Cardiac muscle cell (in vitro differentiated cells and primary cell): ENCODE measurements around the gene CAMKMT. TPM values are rescaled to one million over a fixed set of nuclear protein-coding genes. Genes with fewer than 3 reads are reported as not detected.

Source experiments
- DNase-seq, 2 donors: peaks; one replicate each; pipeline versions ENCODE4 v3.0.0 to v3.0.0-alpha.2; 2010 to 2017; ENCODE audit warnings: low read depth in 1 of 2, low spot score in 1 of 2
- H3K27ac ChIP-seq: fragments of 200-600 bp; sonication (generic); 2 replicates; pipeline ENCODE4 v1.5.1; 2016
- H3K27me3 ChIP-seq: fragments of 200-600 bp; sonication (generic); 2 replicates; pipeline ENCODE4 v1.6.0; 2016; ENCODE audit warnings: control low read depth
- H3K36me3 ChIP-seq: fragments of 200-600 bp; sonication (generic); 2 replicates; pipeline ENCODE4 v1.5.1; 2016; ENCODE audit warnings: control low read depth
- H3K4me1 ChIP-seq: fragments of 200-600 bp; sonication (generic); 2 replicates; pipeline ENCODE4 v1.8.1; 2017; ENCODE audit warnings: low read depth, mild to moderate bottlenecking, mixed run types
- H3K4me3 ChIP-seq: fragments of 200-600 bp; sonication (generic); 2 replicates; pipeline ENCODE4 v1.5.1; 2016; ENCODE audit warnings: mild to moderate bottlenecking
- H3K9me3 ChIP-seq: fragments of 200-600 bp; sonication (generic); 2 replicates; pipeline ENCODE4 v1.5.1; 2017; ENCODE audit warnings: low read depth, mild to moderate bottlenecking, control low read depth
- polyA plus RNA-seq: library from polyadenylated mRNA; unstranded; fragments of >200 nt; fragmentation: Nextera tagmentation; extraction: Ambion mirVana; gene quantifications from 2 replicates; pipeline ENCODE4 v1.2.1, GENCODE V29; 2016
- total RNA-seq: library from RNA; depleted of rRNA; stranded (reverse); fragments of >200 nt; gene quantifications from 2 replicates; pipeline ENCODE4 v1.2.3, GENCODE V29; 2016
- TF ChIP-seq, protein P1 (sequence below): IDR thresholded peaks from 2 replicates; pipeline ENCODE4 v1.5.1; 2012; ENCODE audit warnings: low read depth, mild to moderate bottlenecking, low read length

CAMKMT gene
- total and polyA plus RNA-seq, 2 experiments from 2014 or later, result 16.9 to 20.6 TPM

DNA sequence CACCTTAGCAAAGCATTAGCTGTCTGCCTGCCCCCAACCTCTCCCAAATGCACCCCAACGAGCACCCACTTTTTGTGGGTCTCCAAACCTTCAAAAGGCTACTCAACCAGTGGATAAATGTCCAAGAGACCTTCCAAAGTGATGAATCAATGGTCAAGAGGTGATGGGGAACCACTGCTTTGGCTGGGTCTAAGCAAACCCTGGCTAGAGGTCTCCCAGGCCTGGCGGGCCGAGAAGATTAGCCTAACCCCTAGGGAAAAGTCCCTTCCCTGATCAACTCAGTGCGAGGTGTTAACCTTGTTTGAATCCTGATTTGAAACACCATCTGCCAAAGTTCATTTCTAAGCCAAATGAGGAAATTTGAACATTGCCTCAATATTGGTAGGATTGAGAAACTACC, 435.0 kb downstream of the CAMKMT start:
- Histone ChIP-seq H3K9me3 (no peaks in the 10 kb centered on the region), H3K4me3 (no peak overlapping the region), H3K36me3 (no peaks in the 10 kb centered on the region), H3K27ac (no peak overlapping the region), H3K4me1 (no peaks in the 10 kb centered on the region), H3K27me3 (peaks cover 59% of the 10 kb centered on the region)
- no peak for DNase-seq
- TF ChIP-seq, protein P1, sequence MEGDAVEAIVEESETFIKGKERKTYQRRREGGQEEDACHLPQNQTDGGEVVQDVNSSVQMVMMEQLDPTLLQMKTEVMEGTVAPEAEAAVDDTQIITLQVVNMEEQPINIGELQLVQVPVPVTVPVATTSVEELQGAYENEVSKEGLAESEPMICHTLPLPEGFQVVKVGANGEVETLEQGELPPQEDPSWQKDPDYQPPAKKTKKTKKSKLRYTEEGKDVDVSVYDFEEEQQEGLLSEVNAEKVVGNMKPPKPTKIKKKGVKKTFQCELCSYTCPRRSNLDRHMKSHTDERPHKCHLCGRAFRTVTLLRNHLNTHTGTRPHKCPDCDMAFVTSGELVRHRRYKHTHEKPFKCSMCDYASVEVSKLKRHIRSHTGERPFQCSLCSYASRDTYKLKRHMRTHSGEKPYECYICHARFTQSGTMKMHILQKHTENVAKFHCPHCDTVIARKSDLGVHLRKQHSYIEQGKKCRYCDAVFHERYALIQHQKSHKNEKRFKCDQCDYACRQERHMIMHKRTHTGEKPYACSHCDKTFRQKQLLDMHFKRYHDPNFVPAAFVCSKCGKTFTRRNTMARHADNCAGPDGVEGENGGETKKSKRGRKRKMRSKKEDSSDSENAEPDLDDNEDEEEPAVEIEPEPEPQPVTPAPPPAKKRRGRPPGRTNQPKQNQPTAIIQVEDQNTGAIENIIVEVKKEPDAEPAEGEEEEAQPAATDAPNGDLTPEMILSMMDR, result no peak

DNA sequence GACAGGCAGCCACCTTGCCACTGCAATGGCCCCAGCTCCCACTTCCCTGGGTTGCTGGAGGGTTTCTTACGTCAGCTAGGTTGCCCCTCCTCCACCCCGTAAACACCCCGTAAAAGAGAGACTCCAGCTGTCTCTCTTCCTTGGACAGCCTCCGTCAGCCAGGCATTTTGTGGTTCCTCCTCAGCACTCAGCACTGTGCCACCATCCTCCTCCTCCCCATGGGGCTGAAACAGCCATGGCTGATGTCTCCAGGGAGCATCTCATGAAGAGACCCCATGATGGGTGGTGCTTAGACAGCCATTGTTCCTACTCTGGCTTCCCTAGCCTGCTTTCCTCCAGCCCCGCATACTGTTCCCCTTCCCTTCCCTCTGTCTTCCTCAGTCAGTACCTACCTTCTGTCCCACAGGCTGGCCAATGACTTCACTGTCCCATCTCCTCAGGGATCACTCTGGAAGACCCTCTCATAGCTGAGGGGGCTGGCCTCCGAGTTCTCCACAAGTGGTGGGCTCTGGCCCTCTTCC, 436.5 kb downstream of the CAMKMT start:
- Histone ChIP-seq H3K4me3 (no peak overlapping the region), H3K4me1 (no peaks in the 10 kb centered on the region), H3K27ac (no peak overlapping the region), H3K9me3 (no peaks in the 10 kb centered on the region), H3K36me3 (no peaks in the 10 kb centered on the region), H3K27me3 (peaks cover 74% of the 10 kb centered on the region)
- no peak for DNase-seq
- TF ChIP-seq, protein P1, result no peak

DNA sequence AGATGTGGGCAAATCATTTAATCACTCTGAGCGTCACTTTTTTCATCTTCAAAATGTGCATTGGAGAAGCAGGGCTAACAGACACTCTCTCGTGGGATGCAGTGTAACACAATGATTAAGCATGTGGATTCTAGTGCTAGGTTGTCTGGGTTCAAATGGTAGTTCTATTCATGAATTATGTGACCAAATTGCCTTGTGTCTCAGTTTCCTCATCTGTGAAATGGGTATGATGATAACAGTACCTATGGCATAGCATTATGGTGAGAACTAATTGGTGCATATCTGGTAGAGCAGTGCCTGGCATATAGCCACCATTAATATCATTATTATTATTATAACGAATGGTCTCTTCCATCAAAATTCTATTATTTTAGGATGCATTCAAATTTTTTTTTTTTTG, 437.4 kb downstream of the CAMKMT start:
- H3K27me3 ChIP-seq, result peaks cover 83% of the 10 kb centered on the region

DNA sequence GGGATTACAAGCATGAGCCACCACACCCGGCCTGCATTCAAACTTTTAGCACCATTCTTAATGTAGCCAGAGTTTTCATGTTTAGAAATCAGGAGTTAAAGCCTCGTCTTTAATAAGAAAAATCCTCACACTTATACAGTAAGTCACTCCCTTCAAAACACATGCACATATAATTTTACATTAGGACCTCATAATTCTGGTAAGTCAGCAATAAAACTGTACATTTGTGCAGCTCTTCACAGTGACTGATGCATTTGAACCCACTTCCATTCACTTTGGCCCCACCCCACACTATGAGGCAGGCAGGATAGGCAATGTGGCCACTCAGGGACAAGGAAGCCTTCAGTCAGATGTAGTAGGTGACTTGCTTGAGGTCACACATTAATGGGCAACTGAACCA, 438.0 kb downstream of the CAMKMT start:
- Histone ChIP-seq H3K9me3 (no peaks in the 10 kb centered on the region), H3K36me3 (no peaks in the 10 kb centered on the region), H3K27me3 (peaks cover 89% of the 10 kb centered on the region), H3K27ac (no peak overlapping the region), H3K4me3 (no peak overlapping the region), H3K4me1 (no peaks in the 10 kb centered on the region)
- TF ChIP-seq, protein P1, result no peak
- DNase-seq, result no peak

More for the DNA sequence above, 437.4 kb downstream of the CAMKMT start:
- TF ChIP-seq, protein P1, result no peak
- H3K36me3 ChIP-seq, result no peaks in the 10 kb centered on the region
- no peak for DNase-seq
- H3K27ac ChIP-seq, result no peak overlapping the region
- H3K4me1 ChIP-seq, result no peaks in the 10 kb centered on the region
- H3K9me3 ChIP-seq, result no peaks in the 10 kb centered on the region
- H3K4me3 ChIP-seq, result no peak overlapping the region

DNA sequence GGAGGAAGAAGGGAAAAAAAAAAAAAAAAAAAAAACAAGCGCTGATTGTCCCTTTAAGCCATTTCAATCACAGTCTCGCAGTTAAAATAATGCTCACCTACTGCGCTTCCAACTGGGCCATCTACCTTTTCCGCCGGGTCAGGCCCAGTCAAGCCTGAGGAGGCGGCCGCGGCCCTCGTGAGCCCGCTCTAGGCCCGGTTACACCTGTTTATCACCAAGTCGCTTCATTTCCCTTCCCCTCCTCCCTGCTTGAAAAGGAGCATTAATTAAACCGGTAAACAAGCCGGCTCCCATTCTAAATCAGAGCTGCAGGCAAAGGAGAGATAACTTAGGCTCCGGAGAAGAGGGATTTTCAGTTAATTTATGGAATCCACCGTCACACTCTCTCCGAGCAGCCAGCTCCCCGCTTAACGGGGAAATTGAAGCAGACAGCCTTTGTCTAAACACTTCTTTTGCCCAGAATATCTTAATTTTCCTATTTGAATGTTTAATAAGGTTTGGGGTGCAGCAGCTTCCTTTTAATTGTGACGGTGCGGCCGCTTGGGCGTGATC, 439.6 kb downstream of the CAMKMT start:
- TF ChIP-seq, protein P1, result no peak
- no peak for DNase-seq
- Histone ChIP-seq H3K4me1 (no peaks in the 10 kb centered on the region), H3K27me3 (peaks cover 100% of the 10 kb centered on the region), H3K27ac (no peak overlapping the region), H3K36me3 (no peaks in the 10 kb centered on the region), H3K4me3 (peak overlapping the region; percentile 4), H3K9me3 (no peaks in the 10 kb centered on the region)
